DOHH2 (cell line): ENCODE measurements around the gene IFT25.

Source experiments
- H3F3A ChIP-seq: fragments of 200-600 bp; sonication (generic), shearing (Covaris generic); 2 replicates; pipeline ENCODE4 v1.6.0; 2016; ENCODE audit warnings: antibody characterized with exemption, mild to moderate bottlenecking; ENCODE audit not compliant: control insufficient read depth, insufficient read depth
- H3K27ac ChIP-seq: fragments of 200-600 bp; sonication (generic); 2 replicates; pipeline ENCODE4 v1.5.1; 2014; ENCODE audit warnings: low read depth, mild to moderate bottlenecking, low read length, moderate library complexity
- H3K27me3 ChIP-seq: fragments of 200-600 bp; sonication (generic); 2 replicates; pipeline ENCODE4 v1.6.1; 2014; ENCODE audit warnings: mild to moderate bottlenecking, low read length, mixed read lengths; ENCODE audit not compliant: control insufficient read depth
- H3K36me3 ChIP-seq: fragments of 200-600 bp; sonication (generic); 2 replicates; pipeline ENCODE4 v1.6.1; 2014; ENCODE audit warnings: mild to moderate bottlenecking, low read length, moderate library complexity, mixed read lengths; ENCODE audit not compliant: control insufficient read depth
- H3K4me1 ChIP-seq: fragments of 200-600 bp; sonication (generic); 2 replicates; pipeline ENCODE4 v1.6.1; 2014; ENCODE audit warnings: mild to moderate bottlenecking, low read length, mixed read lengths; ENCODE audit not compliant: control insufficient read depth
- H3K4me2 ChIP-seq: fragments of 200-600 bp; sonication (generic); 2 replicates; pipeline ENCODE4 v1.6.0; 2014; ENCODE audit warnings: mild to moderate bottlenecking, low read length, moderate library complexity
- H3K4me3 ChIP-seq: fragments of 200-600 bp; sonication (generic); 2 replicates; pipeline ENCODE4 v1.5.1; 2014; ENCODE audit warnings: mild to moderate bottlenecking, low read length, mixed read lengths
- H3K79me2 ChIP-seq: fragments of 200-600 bp; sonication (generic); 2 replicates; pipeline ENCODE4 v1.6.1; 2014; ENCODE audit warnings: mild to moderate bottlenecking, low read length, mixed read lengths; ENCODE audit not compliant: control insufficient read depth
- H3K9me2 ChIP-seq: fragments of 200-600 bp; sonication (generic); replicated peaks from 2 replicates; pipeline ENCODE4 v1.6.1; 2014; ENCODE audit warnings: mild to moderate bottlenecking, low read length, mixed read lengths; ENCODE audit not compliant: control insufficient read depth
- H3K9me3 ChIP-seq: fragments of 200-600 bp; sonication (generic); 2 replicates; pipeline ENCODE4 v1.6.1; 2014; ENCODE audit warnings: antibody characterized with exemption, low read length, mixed read lengths; ENCODE audit not compliant: control insufficient read depth, insufficient read depth
- H4K20me1 ChIP-seq: fragments of 200-600 bp; sonication (generic); 2 replicates; pipeline ENCODE4 v1.6.0; 2014; ENCODE audit warnings: low read depth, mild to moderate bottlenecking, antibody characterized with exemption, low read length, moderate library complexity; ENCODE audit not compliant: control insufficient read depth, insufficient read depth
- EZH2phosphoT487 ChIP-seq: fragments of 200-600 bp; sonication (generic); IDR thresholded peaks from 2 replicates; pipeline ENCODE4 v1.6.1; 2017; ENCODE audit warnings: borderline replicate concordance, mild to moderate bottlenecking, antibody characterized with exemption, low read length, moderate library complexity, mixed read lengths
- TF ChIP-seq, protein P1 (sequence below): fragments of 200-600 bp; sonication (generic); IDR thresholded peaks from one replicate; pipeline ENCODE4 v1.5.1; 2014; ENCODE audit warnings: antibody characterized with exemption, mild to moderate bottlenecking, low read depth, low read length; ENCODE audit not compliant: poor library complexity, severe bottlenecking

The IFT25 gene

DNA sequence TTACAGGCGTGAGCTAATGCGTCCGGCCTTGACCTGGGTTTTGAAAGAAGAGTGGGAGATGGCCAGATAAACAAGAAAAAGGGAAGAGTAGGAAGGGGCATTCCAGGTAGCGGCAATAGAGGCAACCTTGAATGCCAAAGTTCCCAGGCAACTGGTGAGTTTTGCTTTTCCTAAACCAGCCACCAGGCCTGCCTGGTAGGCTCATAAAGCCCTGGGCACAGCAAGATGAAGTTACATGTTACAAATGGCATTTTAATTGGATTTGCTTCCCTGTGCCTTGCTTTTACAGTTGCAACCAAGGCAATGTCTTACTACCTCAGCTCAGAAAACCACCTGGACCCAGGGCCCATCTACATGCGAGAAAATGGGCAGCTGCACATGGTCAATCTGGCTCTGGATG is 6.2 kb upstream of the IFT25 start:
- no peaks in the 10 kb centered on the region for H3K9me2 ChIP-seq
- H3K79me2 ChIP-seq, result peaks cover 33% of the 10 kb centered on the region
- peaks cover 13% of the 10 kb centered on the region; the same call in 1 of the 2 replicates for H4K20me1 ChIP-seq
- H3F3A ChIP-seq, result peaks cover 4% of the 10 kb centered on the region; the same call in 1 of the 2 replicates
- H3K27ac ChIP-seq, result no peak overlapping the region
- TF ChIP-seq, protein P1, sequence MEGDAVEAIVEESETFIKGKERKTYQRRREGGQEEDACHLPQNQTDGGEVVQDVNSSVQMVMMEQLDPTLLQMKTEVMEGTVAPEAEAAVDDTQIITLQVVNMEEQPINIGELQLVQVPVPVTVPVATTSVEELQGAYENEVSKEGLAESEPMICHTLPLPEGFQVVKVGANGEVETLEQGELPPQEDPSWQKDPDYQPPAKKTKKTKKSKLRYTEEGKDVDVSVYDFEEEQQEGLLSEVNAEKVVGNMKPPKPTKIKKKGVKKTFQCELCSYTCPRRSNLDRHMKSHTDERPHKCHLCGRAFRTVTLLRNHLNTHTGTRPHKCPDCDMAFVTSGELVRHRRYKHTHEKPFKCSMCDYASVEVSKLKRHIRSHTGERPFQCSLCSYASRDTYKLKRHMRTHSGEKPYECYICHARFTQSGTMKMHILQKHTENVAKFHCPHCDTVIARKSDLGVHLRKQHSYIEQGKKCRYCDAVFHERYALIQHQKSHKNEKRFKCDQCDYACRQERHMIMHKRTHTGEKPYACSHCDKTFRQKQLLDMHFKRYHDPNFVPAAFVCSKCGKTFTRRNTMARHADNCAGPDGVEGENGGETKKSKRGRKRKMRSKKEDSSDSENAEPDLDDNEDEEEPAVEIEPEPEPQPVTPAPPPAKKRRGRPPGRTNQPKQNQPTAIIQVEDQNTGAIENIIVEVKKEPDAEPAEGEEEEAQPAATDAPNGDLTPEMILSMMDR, result no peak
- TF ChIP-seq EZH2phosphoT487, result no peak
- no peak overlapping the region for H3K4me2 ChIP-seq
- H3K9me3 ChIP-seq, result no peaks in the 10 kb centered on the region
- H3K27me3 ChIP-seq, result no peaks in the 10 kb centered on the region
- peaks cover 12% of the 10 kb centered on the region for H3K4me1 ChIP-seq
- H3K4me3 ChIP-seq, result no peak overlapping the region
- peaks cover 48% of the 10 kb centered on the region for H3K36me3 ChIP-seq

GRCh38 chr1:53949023-53949990 is 3.8 kb upstream of the IFT25 start:
- no peaks in the 10 kb centered on the region for H3K27me3 ChIP-seq
- no peak overlapping the region for H3K4me2 ChIP-seq
- H3K9me3 ChIP-seq, result no peaks in the 10 kb centered on the region
- peaks cover 49% of the 10 kb centered on the region for H3K36me3 ChIP-seq
- TF ChIP-seq EZH2phosphoT487, result no peak
- TF ChIP-seq, protein P1, result peak; percentile 73
- no peaks in the 10 kb centered on the region for H3K9me2 ChIP-seq
- peaks cover 4% of the 10 kb centered on the region; the same call in 1 of the 2 replicates for H3F3A ChIP-seq
- H3K4me3 ChIP-seq, result no peak overlapping the region
- peaks cover 46% of the 10 kb centered on the region for H3K79me2 ChIP-seq
- no peak overlapping the region for H3K27ac ChIP-seq
- peaks cover 20% of the 10 kb centered on the region for H3K4me1 ChIP-seq
- peaks cover 13% of the 10 kb centered on the region; the same call in 1 of the 2 replicates for H4K20me1 ChIP-seq

- no peak overlapping the region for H3K27ac ChIP-seq
- TF ChIP-seq, protein P1, result no peak
- TF ChIP-seq EZH2phosphoT487, result no peak
- peaks cover 47% of the 10 kb centered on the region for H3K36me3 ChIP-seq
- peaks cover 16% of the 10 kb centered on the region; the same call in 1 of the 2 replicates for H4K20me1 ChIP-seq
- no peaks in the 10 kb centered on the region for H3K9me3 ChIP-seq
- no peaks in the 10 kb centered on the region for H3K9me2 ChIP-seq
- H3K4me1 ChIP-seq, result peaks cover 30% of the 10 kb centered on the region
- no peak overlapping the region for H3K4me3 ChIP-seq
- H3K79me2 ChIP-seq, result peaks cover 56% of the 10 kb centered on the region
- 0 out of 2 replicates have a peak, but pooled peaks cover 4% of the 10 kb centered on the region for H3F3A ChIP-seq
- no peak overlapping the region for H3K4me2 ChIP-seq
- H3K27me3 ChIP-seq, result no peaks in the 10 kb centered on the region
Measured at GRCh38 chr1:53948291-53948690, 2.8 kb upstream of the IFT25 start.
